Breast epithelium (tissue), 3 donors: ENCODE results near the gene PDE7B.

Experiments
- POLR2A ChIP-seq: fragments of 450-650 bp; IDR thresholded peaks from one replicate; pipeline ENCODE4 v1.6.1; 2016; ENCODE audit warnings: antibody characterized with exemption, mild to moderate bottlenecking, moderate library complexity
- TF ChIP-seq, protein P1 (sequence below), 3 donors: fragments of 450-650 bp; IDR thresholded peaks; one replicate each; pipeline ENCODE4 v1.5.1; 2016 to 2017; ENCODE audit warnings: antibody characterized with exemption in 3 of 3, mild to moderate bottlenecking in 3 of 3, moderate library complexity in 3 of 3

DNA sequence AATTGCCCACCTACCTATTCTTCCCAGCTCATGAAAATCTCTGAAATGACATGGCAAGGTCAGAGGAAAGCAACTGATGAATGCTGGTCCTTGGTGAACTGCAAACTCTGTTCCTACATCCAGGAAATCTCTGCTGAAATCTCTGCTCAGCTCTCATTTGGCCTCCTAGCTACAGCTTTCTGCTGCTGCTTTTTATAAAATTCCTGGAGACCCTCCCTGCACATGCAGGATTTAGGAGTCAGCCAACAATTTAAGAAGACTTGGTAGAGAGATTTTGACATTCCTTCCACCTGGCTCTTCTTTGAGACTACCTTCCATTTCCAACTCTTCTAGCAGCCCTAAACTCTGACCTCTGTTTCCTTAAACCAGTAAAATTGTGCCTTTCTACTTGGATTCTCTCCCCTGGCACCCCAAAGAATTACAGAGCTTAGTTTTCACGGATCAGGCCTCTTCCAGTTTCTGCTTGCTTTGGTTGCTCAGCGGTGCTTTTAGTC, 55.5 kb downstream of the PDE7B start:
- no peak for TF ChIP-seq POLR2A
- TF ChIP-seq, protein P1, sequence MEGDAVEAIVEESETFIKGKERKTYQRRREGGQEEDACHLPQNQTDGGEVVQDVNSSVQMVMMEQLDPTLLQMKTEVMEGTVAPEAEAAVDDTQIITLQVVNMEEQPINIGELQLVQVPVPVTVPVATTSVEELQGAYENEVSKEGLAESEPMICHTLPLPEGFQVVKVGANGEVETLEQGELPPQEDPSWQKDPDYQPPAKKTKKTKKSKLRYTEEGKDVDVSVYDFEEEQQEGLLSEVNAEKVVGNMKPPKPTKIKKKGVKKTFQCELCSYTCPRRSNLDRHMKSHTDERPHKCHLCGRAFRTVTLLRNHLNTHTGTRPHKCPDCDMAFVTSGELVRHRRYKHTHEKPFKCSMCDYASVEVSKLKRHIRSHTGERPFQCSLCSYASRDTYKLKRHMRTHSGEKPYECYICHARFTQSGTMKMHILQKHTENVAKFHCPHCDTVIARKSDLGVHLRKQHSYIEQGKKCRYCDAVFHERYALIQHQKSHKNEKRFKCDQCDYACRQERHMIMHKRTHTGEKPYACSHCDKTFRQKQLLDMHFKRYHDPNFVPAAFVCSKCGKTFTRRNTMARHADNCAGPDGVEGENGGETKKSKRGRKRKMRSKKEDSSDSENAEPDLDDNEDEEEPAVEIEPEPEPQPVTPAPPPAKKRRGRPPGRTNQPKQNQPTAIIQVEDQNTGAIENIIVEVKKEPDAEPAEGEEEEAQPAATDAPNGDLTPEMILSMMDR (IDR thresholded peaks at IDR 0.05): no peak
